GM19455 (cell line): Measurements from ENCODE around the gene RSPO1.

Source experiments
- ATAC-seq: cut with Tn5 transposase; IDR thresholded peaks from one replicate; pipeline ENCODE4 v1.9.1; 2021; ENCODE audit not compliant: unreplicated experiment

The RSPO1 gene

GRCh38 chr1:37657620-37658412 lies 23.1 kb upstream of the RSPO1 start:
- ATAC-seq = no peak

- no peak for ATAC-seq
These were observed 22.2 kb upstream of the RSPO1 start for GRCh38 chr1:37656881-37657280.

- no peak for ATAC-seq
These were observed 21.3 kb upstream of the RSPO1 start for GRCh38 chr1:37656026-37656425.

GRCh38 chr1:37655274-37655673 lies 20.6 kb upstream of the RSPO1 start:
- no peak for ATAC-seq

GRCh38 chr1:37653906-37654305 lies 19.2 kb upstream of the RSPO1 start:
- ATAC-seq = no peak

- no peak for ATAC-seq
These were observed 18.3 kb upstream of the RSPO1 start for GRCh38 chr1:37652976-37653375.

- ATAC-seq = no peak
These were observed 17.1 kb upstream of the RSPO1 start for GRCh38 chr1:37651803-37652202.

- ATAC-seq = no peak
These were observed 16.0 kb upstream of the RSPO1 start for GRCh38 chr1:37650721-37651120.

GRCh38 chr1:37650173-37650572 lies 15.5 kb upstream of the RSPO1 start:
- no peak for ATAC-seq

GRCh38 chr1:37647281-37647680 lies 12.6 kb upstream of the RSPO1 start:
- no peak for ATAC-seq

GRCh38 chr1:37641059-37641458 lies 6.4 kb upstream of the RSPO1 start:
- no peak for ATAC-seq

GRCh38 chr1:37636435-37636834 lies 1.7 kb upstream of the RSPO1 start:
- no peak for ATAC-seq

- ATAC-seq = no peak
These were observed 555 bp upstream of the RSPO1 start for GRCh38 chr1:37634992-37635902.

- ATAC-seq = no peak
These were observed 801 bp downstream of the RSPO1 start for GRCh38 chr1:37633938-37634243.

- no peak for ATAC-seq
These were observed 1.4 kb downstream of the RSPO1 start for GRCh38 chr1:37633040-37633937.

GRCh38 chr1:37631036-37631435 lies 3.7 kb downstream of the RSPO1 start:
- ATAC-seq = no peak

- no peak for ATAC-seq
These were observed 4.2 kb downstream of the RSPO1 start for GRCh38 chr1:37630426-37631028.

- no peak for ATAC-seq
These were observed 4.8 kb downstream of the RSPO1 start for GRCh38 chr1:37629726-37630425.

GRCh38 chr1:37629008-37629407 lies 5.7 kb downstream of the RSPO1 start:
- ATAC-seq = no peak

- no peak for ATAC-seq
These were observed 6.6 kb downstream of the RSPO1 start for GRCh38 chr1:37628026-37628556.
